ENCODE data around the gene DDIT3.

DDIT3 gene

DNA sequence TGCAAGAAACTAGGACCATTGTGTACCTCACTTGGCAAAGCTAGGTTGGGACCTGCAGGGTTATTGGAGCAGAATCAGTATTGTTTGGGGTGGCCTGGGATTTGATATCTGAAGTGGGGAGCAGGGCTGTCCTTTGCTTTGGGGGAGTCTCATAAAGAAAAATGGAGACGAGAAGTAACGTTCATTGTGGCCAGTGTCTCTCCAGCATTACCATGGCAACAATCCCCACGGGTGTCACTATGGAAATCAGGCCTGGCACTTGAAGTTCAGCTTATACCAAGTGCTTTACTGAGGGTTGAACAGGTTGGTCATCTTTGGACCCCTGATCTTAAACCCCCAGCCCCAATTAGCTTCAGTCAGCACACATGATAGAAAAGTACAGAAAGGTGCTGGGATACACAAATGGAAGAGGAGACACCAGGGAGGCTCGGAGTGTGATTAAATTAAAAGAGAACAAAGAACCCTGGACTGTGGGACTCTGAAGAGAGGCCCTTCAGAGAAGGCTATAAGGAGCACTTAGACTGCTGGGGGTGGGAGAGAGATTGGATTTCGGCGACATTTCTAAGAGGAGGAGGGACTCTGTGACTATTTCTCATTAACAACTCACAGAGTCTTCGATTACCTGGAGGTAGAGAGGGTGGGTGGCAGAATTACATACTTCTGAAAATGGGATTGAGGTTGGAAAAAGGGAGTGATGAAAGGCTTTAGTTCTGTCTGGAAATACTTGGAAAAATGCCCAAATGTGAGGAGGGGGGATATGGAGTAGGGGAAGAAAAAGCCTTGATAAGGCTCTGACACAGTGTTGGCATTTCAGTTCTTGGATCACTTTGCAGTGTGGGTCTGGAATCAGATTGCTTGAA lies 33.3 kb upstream of the DDIT3 start:
- peaks cover 27 to 31% of the 10 kb centered on the region in 2 donors for H3K27me3 ChIP-seq (ENCODE audit: control insufficient read depth in 1 of 2, insufficient read depth in 2 of 2, low read length in 2 of 2)
- no peak overlapping the region for H3K27ac ChIP-seq (ENCODE audit: low read length)
- no peak overlapping the region for H3K4me3 ChIP-seq (ENCODE audit: low read length in 2 of 2)

DNA sequence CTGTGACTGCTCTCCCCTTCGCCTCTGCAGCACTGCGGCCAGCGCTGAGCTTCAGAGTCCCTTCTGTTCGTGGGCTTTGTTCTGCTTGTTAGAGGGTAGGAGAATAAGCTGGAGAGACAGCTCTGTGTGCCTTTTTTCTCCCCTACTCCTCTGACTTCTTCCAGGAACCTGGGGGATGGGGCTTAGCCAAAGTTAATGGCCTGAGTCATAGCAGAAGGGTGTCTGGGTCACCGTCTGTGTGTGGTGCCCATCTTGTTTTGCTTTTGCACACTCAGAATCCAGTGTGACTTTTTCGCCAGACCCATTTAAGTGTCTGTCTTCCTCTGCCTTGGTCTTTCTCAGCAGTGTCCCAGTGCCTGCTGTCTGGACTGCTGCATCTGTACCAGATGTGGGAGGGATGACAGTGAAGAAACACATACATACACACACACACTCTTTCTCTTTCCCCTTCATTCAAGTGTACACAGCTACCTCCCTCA lies 32.6 kb upstream of the DDIT3 start:
- Histone ChIP-seq H3K9ac (ENCODE audit: low read length in 2 of 2) (no peak overlapping the region), H3K27me3 (ENCODE audit: control insufficient read depth in 1 of 2, insufficient read depth in 2 of 2, low read length in 2 of 2) (peaks cover 30 to 34% of the 10 kb centered on the region in 2 donors), H3K27ac (ENCODE audit: low read length) (no peak overlapping the region), H3K9me3 (ENCODE audit: control insufficient read depth in 2 of 2, low read length in 2 of 2) (no peaks in the 10 kb centered on the region), H3K4me3 (ENCODE audit: low read length in 2 of 2) (no peak overlapping the region), H3K36me3 (ENCODE audit: control insufficient read depth in 2 of 2, insufficient read depth in 2 of 2, low read length in 2 of 2) (no peaks in the 10 kb centered on the region), H3K4me1 (ENCODE audit: control insufficient read depth, insufficient read depth, low read length) (peaks cover 7% of the 10 kb centered on the region)

More for the DNA sequence above, 33.3 kb upstream of the DDIT3 start:
- H3K9me3 ChIP-seq (ENCODE audit: control insufficient read depth in 2 of 2, low read length in 2 of 2), result no peaks in the 10 kb centered on the region
- H3K4me1 ChIP-seq (ENCODE audit: control insufficient read depth, insufficient read depth, low read length), result peaks cover 7% of the 10 kb centered on the region
- no peaks in the 10 kb centered on the region for H3K36me3 ChIP-seq (ENCODE audit: control insufficient read depth in 2 of 2, insufficient read depth in 2 of 2, low read length in 2 of 2)
- H3K9ac ChIP-seq (ENCODE audit: low read length in 2 of 2), result no peak overlapping the region

DNA sequence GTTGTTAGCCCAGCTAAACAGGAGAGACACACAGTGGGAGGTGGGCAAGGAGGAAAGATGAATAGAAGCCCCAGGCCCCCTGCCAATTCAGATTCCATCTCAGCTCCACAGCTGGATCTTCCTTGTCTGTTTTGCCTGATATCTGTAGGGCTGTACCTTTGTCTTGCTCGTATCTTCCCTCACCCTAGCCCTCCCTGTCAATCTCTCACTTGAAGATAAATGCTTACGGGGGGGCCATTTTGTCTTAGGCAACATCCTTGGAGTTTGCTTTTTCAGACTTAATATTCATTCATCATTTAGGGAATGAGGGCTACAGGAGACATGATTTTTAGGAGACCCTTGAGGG lies 32.0 kb upstream of the DDIT3 start:
- H3K9me3 ChIP-seq (ENCODE audit: control insufficient read depth in 2 of 2, low read length in 2 of 2), result no peaks in the 10 kb centered on the region
- H3K4me3 ChIP-seq (ENCODE audit: low read length in 2 of 2), result no peak overlapping the region
- H3K4me1 ChIP-seq (ENCODE audit: control insufficient read depth, insufficient read depth, low read length), result peaks cover 7% of the 10 kb centered on the region
- H3K27ac ChIP-seq (ENCODE audit: low read length), result no peak overlapping the region
- no peak overlapping the region for H3K9ac ChIP-seq (ENCODE audit: low read length in 2 of 2)
- no peaks in the 10 kb centered on the region for H3K36me3 ChIP-seq (ENCODE audit: control insufficient read depth in 2 of 2, insufficient read depth in 2 of 2, low read length in 2 of 2)
- peaks cover 30 to 34% of the 10 kb centered on the region in 2 donors for H3K27me3 ChIP-seq (ENCODE audit: control insufficient read depth in 1 of 2, insufficient read depth in 2 of 2, low read length in 2 of 2)

DNA sequence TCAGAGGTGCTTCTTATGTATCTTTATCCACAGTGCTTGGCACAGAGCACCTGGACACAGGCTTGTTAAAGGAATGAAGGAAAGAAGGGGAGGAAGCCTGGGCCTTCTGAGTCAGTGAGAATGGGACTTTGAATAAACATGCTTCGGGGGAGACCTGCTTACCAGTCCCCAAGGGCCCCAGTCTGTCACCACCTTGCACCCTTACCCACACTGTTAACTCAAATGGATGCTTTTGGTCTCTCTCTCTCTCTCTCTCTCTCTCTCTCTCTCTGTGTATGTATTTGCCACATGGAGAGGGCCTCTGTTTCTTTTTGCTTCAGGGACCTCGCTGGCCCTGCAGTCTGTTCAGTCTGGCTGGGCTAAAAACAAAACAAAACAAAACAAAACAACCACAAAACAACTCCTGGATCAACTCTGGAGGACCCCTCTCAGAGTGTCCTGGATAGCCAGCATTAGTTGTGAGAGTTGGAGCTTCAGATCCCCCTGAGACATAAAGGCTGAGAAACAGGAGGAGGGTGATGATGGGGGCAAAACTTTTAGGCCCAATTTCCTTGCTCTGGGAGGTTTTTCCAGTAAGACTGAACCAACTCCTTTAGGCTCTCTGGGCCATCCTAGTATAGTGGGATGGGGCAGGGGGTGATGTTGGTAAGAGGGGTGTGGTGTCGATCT lies 31.5 kb upstream of the DDIT3 start:
- H3K27ac ChIP-seq (ENCODE audit: low read length), result no peak overlapping the region
- H3K27me3 ChIP-seq (ENCODE audit: control insufficient read depth in 1 of 2, insufficient read depth in 2 of 2, low read length in 2 of 2), result peaks cover 30 to 34% of the 10 kb centered on the region in 2 donors
- H3K9me3 ChIP-seq (ENCODE audit: control insufficient read depth in 2 of 2, low read length in 2 of 2), result no peaks in the 10 kb centered on the region
- no peaks in the 10 kb centered on the region for H3K36me3 ChIP-seq (ENCODE audit: control insufficient read depth in 2 of 2, insufficient read depth in 2 of 2, low read length in 2 of 2)
- H3K4me1 ChIP-seq (ENCODE audit: control insufficient read depth, insufficient read depth, low read length), result peaks cover 7% of the 10 kb centered on the region
- no peak overlapping the region for H3K9ac ChIP-seq (ENCODE audit: low read length in 2 of 2)
- no peak overlapping the region for H3K4me3 ChIP-seq (ENCODE audit: low read length in 2 of 2)

DNA sequence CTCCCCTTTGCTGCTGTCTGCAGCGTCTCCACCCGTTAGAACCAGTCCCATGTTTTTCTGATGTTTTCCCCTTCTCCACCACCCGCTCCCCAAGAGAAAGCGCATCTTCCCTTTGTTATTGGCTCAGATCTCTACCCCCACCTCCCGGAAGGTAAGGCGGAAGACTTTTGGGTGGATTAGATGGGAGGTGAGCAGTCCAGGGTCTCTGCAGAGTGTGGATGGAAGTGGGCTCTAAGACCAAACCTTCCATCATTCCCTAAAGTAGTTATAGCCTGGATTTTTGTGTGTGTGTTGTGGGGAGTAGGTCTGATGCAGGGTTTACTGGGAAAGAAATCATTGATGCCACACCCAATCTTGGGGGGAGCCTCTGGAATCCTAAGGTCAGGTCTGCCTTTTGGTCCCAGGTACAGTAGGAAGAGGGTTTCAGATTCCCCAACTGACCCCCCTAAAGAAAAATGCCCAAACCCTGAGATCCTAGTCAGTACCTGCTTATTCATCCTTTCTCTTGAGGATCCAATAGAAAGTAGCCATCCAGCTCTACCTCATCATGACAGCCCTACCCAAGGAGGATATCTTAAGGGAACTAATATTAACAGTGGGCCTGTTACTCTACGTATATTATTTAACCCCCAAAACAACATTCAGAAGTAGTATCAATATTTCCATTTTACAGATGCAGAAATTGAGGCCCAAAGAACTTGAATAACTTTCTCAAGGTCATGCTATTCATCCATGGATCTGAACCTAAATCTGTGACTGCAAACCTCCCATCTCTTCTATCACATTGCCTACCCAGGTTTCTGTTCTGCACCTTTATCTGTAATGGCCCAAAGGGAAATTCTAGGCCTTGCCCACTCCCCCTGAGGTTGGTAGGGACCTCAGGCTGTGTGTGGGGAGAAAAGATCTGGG lies 30.6 kb upstream of the DDIT3 start:
- peaks cover 30 to 34% of the 10 kb centered on the region in 2 donors for H3K27me3 ChIP-seq (ENCODE audit: control insufficient read depth in 1 of 2, insufficient read depth in 2 of 2, low read length in 2 of 2)
- peak overlapping the region in 1 of 2 donors; percentile 69 for H3K4me3 ChIP-seq (ENCODE audit: low read length in 2 of 2)
- no peak overlapping the region for H3K27ac ChIP-seq (ENCODE audit: low read length)
- peaks cover 12% of the 10 kb centered on the region for H3K4me1 ChIP-seq (ENCODE audit: control insufficient read depth, insufficient read depth, low read length)
- no peaks in the 10 kb centered on the region for H3K36me3 ChIP-seq (ENCODE audit: control insufficient read depth in 2 of 2, insufficient read depth in 2 of 2, low read length in 2 of 2)
- no peaks in the 10 kb centered on the region for H3K9me3 ChIP-seq (ENCODE audit: control insufficient read depth in 2 of 2, low read length in 2 of 2)
- H3K9ac ChIP-seq (ENCODE audit: low read length in 2 of 2), result no peak overlapping the region

DNA sequence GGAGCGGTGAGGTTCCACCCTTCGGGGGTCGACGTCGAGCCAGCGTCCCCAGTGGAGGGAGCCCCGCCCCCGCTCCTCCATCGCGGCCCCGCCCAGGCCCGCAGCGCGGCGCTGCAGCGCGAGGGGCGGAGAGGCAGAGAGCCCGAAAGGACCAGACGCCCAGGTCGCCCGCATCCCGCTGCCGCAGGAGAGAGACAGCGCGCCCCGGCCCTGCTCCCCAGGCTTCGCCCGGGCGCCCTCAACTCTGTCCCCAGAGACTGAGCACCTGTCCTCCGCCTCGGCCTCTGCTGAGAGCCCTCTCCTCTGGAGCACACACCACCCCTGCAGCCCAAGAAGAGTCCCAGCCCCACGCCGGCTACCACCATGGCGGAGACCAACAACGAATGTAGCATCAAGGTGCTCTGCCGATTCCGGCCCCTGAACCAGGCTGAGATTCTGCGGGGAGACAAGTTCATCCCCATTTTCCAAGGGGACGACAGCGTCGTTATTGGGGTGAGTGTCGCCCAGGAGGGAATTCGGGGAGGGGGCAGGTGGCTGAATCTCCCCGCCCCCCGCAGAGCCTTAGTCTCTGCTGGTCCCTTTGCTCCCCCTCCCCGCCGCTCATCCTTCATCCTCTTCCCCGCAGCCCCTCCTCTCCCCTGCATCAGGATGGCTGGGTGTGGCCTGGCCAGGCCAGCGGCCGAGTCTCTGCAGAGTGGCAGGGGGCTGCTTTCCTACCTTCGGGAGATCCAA lies 29.8 kb upstream of the DDIT3 start, which contains the start of gene KIF5A:
TSS of gene KIF5A (plus strand) at position 136 of the 732 bp plus-strand sequence. CDS start at position 364, 228 bp downstream.
- H3K4me1 ChIP-seq (ENCODE audit: control insufficient read depth, insufficient read depth, low read length), result peaks cover 18% of the 10 kb centered on the region
- H3K4me3 ChIP-seq (ENCODE audit: low read length in 2 of 2), result peak within 1 kb of the TSS; percentile 58 to 69
- H3K27me3 ChIP-seq (ENCODE audit: control insufficient read depth in 1 of 2, insufficient read depth in 2 of 2, low read length in 2 of 2), result peaks cover 30 to 34% of the 10 kb centered on the region in 2 donors
- no peaks in the 10 kb centered on the region for H3K9me3 ChIP-seq (ENCODE audit: control insufficient read depth in 2 of 2, low read length in 2 of 2)
- no peaks in the 10 kb centered on the region for H3K36me3 ChIP-seq (ENCODE audit: control insufficient read depth in 2 of 2, insufficient read depth in 2 of 2, low read length in 2 of 2)
- no peak within 1 kb of the TSS for H3K27ac ChIP-seq (ENCODE audit: low read length)
- peak within 1 kb of the TSS in 1 of 2 donors; percentile 5 for H3K9ac ChIP-seq (ENCODE audit: low read length in 2 of 2)

DNA sequence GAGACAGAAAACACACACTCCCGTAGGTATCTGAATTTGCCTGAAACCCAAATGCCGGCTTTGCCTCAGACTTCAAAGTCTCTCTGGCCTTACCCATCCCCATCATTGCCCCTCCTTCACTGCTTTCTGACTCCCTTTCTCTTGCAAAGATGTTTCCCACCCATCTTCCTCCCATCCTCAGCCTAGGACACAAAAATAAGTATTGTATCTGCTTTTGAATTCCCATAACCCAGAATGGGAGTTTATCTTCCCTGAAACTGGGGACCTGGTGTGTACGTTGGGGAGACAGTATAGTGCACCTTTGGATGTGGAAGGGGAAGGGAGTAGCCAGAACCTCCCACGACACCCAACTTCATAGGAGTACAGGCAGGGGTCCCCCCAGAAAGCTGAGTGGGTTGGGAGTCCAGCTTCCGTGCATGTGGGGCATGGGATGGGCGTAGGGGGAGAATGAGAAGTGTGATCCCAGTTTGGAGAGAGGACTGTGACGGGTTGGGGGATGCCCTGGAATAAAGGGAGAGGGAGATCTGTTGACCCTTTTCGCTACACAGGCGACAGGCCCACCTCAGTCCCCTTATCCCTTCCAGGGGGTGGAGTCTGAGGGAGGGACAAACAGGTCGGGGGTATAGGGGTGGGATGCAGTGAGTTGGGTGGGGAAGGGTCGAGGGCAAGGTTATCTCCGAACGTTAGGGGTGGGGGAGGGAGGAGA lies 29.0 kb upstream of the DDIT3 start:
- Histone ChIP-seq H3K27ac (ENCODE audit: low read length) (no peak overlapping the region), H3K9me3 (ENCODE audit: control insufficient read depth in 2 of 2, low read length in 2 of 2) (no peaks in the 10 kb centered on the region), H3K4me1 (ENCODE audit: control insufficient read depth, insufficient read depth, low read length) (peaks cover 23% of the 10 kb centered on the region), H3K4me3 (ENCODE audit: low read length in 2 of 2) (peak overlapping the region in 1 of 2 donors; percentile 69), H3K9ac (ENCODE audit: low read length in 2 of 2) (no peak overlapping the region), H3K36me3 (ENCODE audit: control insufficient read depth in 2 of 2, insufficient read depth in 2 of 2, low read length in 2 of 2) (peaks cover 0 to 3% of the 10 kb centered on the region in 2 donors), H3K27me3 (ENCODE audit: control insufficient read depth in 1 of 2, insufficient read depth in 2 of 2, low read length in 2 of 2) (peaks cover 30 to 32% of the 10 kb centered on the region in 2 donors)

DNA sequence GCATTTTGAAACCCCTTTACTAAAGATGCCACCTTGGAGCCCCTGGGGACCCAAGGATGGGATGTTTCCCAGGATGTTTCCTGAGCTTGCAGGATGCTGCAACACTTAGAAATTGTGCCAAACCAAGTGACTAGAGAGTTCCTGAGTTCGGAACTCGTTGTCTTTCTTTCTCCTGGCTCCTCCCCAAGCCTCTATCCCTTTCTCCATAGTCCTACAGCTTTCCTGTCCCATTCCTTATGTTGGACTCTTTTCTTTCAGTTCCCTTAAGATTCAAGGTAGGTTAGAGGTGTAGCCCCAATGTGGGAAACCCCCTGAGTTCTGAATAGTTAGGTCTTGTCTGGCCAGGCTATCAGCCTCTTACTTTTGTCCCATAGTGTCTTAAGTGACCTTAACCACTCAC lies 28.2 kb upstream of the DDIT3 start:
- H3K27ac ChIP-seq (ENCODE audit: low read length), result no peak overlapping the region
- no peak overlapping the region for H3K4me3 ChIP-seq (ENCODE audit: low read length in 2 of 2)
- no peak overlapping the region for H3K9ac ChIP-seq (ENCODE audit: low read length in 2 of 2)
- H3K4me1 ChIP-seq (ENCODE audit: control insufficient read depth, insufficient read depth, low read length), result peaks cover 25% of the 10 kb centered on the region
- H3K27me3 ChIP-seq (ENCODE audit: control insufficient read depth in 1 of 2, insufficient read depth in 2 of 2, low read length in 2 of 2), result peaks cover 28 to 30% of the 10 kb centered on the region in 2 donors
- H3K9me3 ChIP-seq (ENCODE audit: control insufficient read depth in 2 of 2, low read length in 2 of 2), result no peaks in the 10 kb centered on the region
- peaks cover 0 to 3% of the 10 kb centered on the region in 2 donors for H3K36me3 ChIP-seq (ENCODE audit: control insufficient read depth in 2 of 2, insufficient read depth in 2 of 2, low read length in 2 of 2)

DNA sequence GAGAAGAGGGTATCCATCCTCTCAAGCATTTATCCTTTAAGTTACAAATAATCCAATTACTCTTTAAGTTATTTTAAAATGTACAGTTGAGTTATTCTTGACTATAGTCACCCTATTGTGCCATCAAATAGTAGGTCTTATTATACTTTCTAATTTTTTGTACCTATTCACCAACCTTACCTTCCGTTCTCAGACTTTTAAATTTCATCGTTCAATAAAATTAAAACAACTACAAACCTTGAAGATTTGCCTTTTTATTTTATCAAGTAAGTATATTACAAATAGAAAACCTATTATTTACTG lies 27.6 kb upstream of the DDIT3 start:
- Histone ChIP-seq H3K27me3 (ENCODE audit: control insufficient read depth in 1 of 2, insufficient read depth in 2 of 2, low read length in 2 of 2) (peaks cover 24 to 30% of the 10 kb centered on the region in 2 donors), H3K4me3 (ENCODE audit: low read length in 2 of 2) (no peak overlapping the region), H3K9me3 (ENCODE audit: control insufficient read depth in 2 of 2, low read length in 2 of 2) (no peaks in the 10 kb centered on the region), H3K9ac (ENCODE audit: low read length in 2 of 2) (no peak overlapping the region), H3K4me1 (ENCODE audit: control insufficient read depth, insufficient read depth, low read length) (peaks cover 27% of the 10 kb centered on the region), H3K36me3 (ENCODE audit: control insufficient read depth in 2 of 2, insufficient read depth in 2 of 2, low read length in 2 of 2) (peaks cover 0 to 3% of the 10 kb centered on the region in 2 donors), H3K27ac (ENCODE audit: low read length) (no peak overlapping the region)

Data from stomach smooth muscle (tissue), 2 donors.